SK-N-SH (cell line): ENCODE data around the gene CNDP2.

Experiments used
- CHD2 ChIP-seq: fragments of 150-350 bp; IDR thresholded peaks from 2 replicates; pipeline ENCODE4 v1.6.1; 2018; ENCODE audit warnings: low read length; ENCODE audit not compliant: partially characterized antibody
- CTCF ChIP-seq: fragments of 200-600 bp; sonication (generic); IDR thresholded peaks from 2 replicates; pipeline ENCODE4 v1.6.1; 2017; ENCODE audit warnings: antibody characterized with exemption, mild to moderate bottlenecking, moderate library complexity
- FOSL2 ChIP-seq: IDR thresholded peaks from 2 replicates; pipeline ENCODE4 v1.4.0; 2012; ENCODE audit warnings: low read depth, mild to moderate bottlenecking, moderate library complexity, borderline replicate concordance
- FOXM1 ChIP-seq: IDR thresholded peaks from 2 replicates; pipeline ENCODE4 v1.4.0; 2012; ENCODE audit warnings: low read depth, mild to moderate bottlenecking
- GABPA ChIP-seq: IDR thresholded peaks from 2 replicates; pipeline ENCODE4 v1.4.0; 2012; ENCODE audit warnings: low read depth, mild to moderate bottlenecking
- JUND ChIP-seq: IDR thresholded peaks from 2 replicates; pipeline ENCODE4 v1.4.0; 2012
- NFIC ChIP-seq: IDR thresholded peaks from 2 replicates; pipeline ENCODE4 v1.4.0; 2012; ENCODE audit warnings: borderline replicate concordance
- POLR2AphosphoS5 ChIP-seq: IDR thresholded peaks from 2 replicates; pipeline ENCODE4 v1.6.1; 2012; ENCODE audit warnings: low read depth, low read length
- RAD21 ChIP-seq: IDR thresholded peaks from 2 replicates; pipeline ENCODE4 v1.6.1; 2012; ENCODE audit warnings: mild to moderate bottlenecking, low read length
- RCOR1 ChIP-seq: fragments of 150-350 bp; IDR thresholded peaks from 2 replicates; pipeline ENCODE4 v1.6.1; 2017; ENCODE audit warnings: antibody characterized with exemption, low read length
- REST ChIP-seq: IDR thresholded peaks from 2 replicates; pipeline ENCODE4 v1.6.1; 2012; ENCODE audit warnings: mild to moderate bottlenecking, low read depth, low read length, moderate library complexity
- SMC3 ChIP-seq: IDR thresholded peaks from 2 replicates; pipeline ENCODE4 v1.6.1; 2012; ENCODE audit warnings: low read depth, low read length, improper control_type of control experiment
- USF2 ChIP-seq: fragments of 150-350 bp; IDR thresholded peaks from 2 replicates; pipeline ENCODE4 v1.6.1; 2017; ENCODE audit warnings: antibody characterized with exemption, low read length, low read depth, borderline replicate concordance
- ZBTB33 ChIP-seq: IDR thresholded peaks from 2 replicates; pipeline ENCODE4 v1.4.0; 2012; ENCODE audit warnings: low read depth, borderline replicate concordance

- no peak for TF ChIP-seq POLR2AphosphoS5
- TF ChIP-seq CTCF: no peak
- no peak for TF ChIP-seq GABPA
- TF ChIP-seq FOSL2: no peak
- TF ChIP-seq RCOR1: no peak
- no peak for TF ChIP-seq USF2
- no peak for TF ChIP-seq RAD21
- no peak for TF ChIP-seq SMC3
- TF ChIP-seq NFIC: no peak
- no peak for TF ChIP-seq ZBTB33
- no peak for TF ChIP-seq FOXM1
- TF ChIP-seq CHD2: no peak
- TF ChIP-seq REST: no peak
- TF ChIP-seq JUND: no peak
These were observed 27.6 kb upstream of the CNDP2 start for GRCh38 chr18:74468547-74469061.
